ENCODE results near the gene CFAP57.
"Not testable (repeated sequence)": the region's sequence is repeated elsewhere in the genome, so short reads cannot be mapped to it uniquely, and the experiment has no call there.

Gene CFAP57

DNA sequence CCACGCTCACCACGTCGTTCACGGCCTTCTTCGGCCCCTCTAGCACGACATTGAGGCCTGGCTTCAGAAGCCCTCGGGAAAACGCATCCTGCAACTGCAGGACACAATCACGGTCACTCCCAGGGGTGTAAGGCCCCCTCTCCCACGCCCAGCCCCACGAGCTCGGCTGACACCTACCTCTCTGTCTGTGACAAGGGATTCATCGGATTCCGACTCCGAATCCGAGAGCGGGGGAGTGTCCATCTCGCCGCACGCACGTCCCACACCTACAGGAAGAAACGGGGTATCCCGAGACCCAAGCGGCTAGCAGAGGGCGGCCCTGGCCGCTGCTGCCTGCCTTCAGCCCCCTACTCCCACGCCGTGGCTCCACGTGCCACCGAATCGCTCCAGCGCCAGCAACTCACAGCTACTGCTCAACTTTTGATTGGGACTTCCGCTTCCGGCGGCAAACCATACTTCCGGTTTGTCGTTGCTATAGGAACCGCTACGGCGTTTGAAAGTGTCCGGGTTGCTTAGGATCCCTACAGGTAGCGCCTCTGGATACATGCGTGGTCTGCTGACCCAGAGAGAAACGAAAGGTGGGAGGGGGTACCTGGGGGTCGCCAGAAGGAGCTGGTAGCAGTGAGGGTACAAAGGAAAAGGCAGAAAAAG lies at the start of gene CFAP57, which contains the start of gene EBNA1BP2:
Gene CFAP57, plus strand, starts transcription at position 455 of the 651 bp plus-strand sequence. CDS start 424 bp downstream, outside the sequence.
Gene EBNA1BP2, minus strand, starts transcription at position 415 of the 651 bp plus-strand sequence. Its CDS starts 172 bp downstream, at position 243.
- intact Hi-C loops (cut with DNase I) = no loop called here
- DNase-seq = peak; percentile 80 to 97 (median 93)

DNA sequence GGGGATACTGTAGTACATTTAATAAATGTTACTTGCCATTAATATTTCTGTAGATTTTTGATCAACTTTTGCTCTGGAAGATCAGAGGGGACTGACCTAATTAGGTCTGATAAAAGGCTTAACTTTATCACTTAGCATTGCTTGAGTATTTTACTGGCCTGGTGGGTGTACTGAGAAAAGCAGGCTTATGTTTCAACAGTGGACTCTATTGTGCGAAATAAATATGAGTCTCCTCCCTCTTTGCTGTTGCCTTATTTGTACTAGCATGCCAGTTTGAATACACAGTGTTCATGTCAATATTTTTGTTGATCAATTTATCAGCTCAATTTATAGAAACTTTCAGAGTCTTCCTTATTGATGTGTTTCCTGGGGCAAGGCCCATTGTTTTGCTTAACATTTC lies 49.1 kb upstream of the CFAP57 start:
- intact Hi-C loops (cut with DNase I) = no loop called here
- no peak for DNase-seq

DNA sequence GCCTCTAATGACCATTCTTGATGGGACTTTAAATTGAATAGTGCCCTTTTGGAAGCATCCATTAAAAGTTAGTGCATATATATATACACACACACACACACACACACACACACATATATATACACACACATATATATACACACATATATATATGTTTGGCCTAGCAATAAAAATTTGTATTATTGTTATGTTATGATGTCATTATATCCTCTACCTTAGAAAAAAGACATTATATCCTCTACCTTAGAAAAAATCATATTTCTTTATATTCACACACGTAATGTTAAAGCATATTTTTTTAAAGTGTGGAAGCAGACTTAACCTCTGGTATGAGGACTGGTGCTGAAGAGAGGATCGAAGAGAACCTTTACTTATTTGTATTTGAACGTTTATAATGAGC lies 43.3 kb upstream of the CFAP57 start:
- intact Hi-C loops (cut with DNase I) = no loop called here
- DNase-seq = no peak

DNA sequence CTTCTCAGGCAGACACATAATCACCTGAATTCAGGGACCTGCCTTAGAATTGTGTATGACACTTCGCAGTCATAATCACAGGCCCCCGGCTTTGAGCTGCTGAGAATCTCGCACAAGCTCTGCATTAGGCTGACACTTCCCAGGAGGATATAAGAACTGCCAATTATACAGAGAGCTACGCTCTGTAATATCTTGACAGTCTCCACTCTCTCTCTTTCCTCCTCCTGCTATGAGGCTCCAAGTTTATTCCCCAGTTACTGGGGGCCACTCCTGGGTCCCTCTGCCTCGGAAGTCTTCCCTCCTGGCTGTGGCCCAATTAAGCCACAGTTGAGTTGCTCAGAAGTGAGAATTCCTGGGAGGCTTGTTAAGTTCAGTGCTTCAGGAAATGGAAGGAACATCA lies 42.7 kb upstream of the CFAP57 start:
- DNase-seq = no peak
- intact Hi-C loops (cut with DNase I) = no loop called here

DNA sequence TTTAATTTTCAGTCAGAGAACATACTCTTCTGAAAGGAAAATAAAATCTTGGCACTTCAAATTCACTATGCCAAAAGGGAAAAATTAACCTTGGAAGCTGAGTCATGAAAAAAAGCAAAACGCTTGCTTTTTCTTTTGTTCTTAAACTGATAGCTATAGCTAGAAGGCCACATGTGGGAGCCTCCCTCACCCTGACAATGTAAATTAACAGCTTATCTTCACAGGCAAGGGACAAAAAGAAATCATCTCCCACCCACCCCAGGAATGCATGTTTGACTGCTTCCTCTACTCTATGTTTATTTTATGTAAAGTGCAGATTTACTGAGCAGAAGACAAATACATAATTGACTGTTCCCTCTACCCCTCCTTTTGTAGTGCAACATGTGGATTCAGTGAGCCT lies 38.1 kb upstream of the CFAP57 start:
- DNase-seq = no peak
- intact Hi-C loops (cut with DNase I) = no loop called here

DNA sequence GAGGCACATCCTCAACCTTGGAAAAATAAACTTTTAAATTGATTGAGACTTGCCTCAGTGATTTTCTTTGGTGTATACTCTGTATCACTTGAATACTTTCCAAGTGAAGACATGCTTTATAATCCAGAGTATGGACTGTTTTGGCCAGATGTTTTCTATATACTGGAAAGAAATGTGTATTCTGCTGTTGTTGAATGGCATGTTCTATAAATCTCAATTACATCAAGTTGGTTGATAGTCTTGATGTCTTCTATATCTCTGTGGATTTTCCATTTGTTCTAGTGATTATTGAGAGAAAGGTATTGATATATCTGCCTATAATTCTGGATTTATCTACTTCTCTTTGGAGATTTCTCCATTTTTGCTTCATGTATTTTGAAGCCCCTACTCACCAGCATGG lies 37.5 kb upstream of the CFAP57 start:
- intact Hi-C loops (cut with DNase I) = no loop called here

DNA sequence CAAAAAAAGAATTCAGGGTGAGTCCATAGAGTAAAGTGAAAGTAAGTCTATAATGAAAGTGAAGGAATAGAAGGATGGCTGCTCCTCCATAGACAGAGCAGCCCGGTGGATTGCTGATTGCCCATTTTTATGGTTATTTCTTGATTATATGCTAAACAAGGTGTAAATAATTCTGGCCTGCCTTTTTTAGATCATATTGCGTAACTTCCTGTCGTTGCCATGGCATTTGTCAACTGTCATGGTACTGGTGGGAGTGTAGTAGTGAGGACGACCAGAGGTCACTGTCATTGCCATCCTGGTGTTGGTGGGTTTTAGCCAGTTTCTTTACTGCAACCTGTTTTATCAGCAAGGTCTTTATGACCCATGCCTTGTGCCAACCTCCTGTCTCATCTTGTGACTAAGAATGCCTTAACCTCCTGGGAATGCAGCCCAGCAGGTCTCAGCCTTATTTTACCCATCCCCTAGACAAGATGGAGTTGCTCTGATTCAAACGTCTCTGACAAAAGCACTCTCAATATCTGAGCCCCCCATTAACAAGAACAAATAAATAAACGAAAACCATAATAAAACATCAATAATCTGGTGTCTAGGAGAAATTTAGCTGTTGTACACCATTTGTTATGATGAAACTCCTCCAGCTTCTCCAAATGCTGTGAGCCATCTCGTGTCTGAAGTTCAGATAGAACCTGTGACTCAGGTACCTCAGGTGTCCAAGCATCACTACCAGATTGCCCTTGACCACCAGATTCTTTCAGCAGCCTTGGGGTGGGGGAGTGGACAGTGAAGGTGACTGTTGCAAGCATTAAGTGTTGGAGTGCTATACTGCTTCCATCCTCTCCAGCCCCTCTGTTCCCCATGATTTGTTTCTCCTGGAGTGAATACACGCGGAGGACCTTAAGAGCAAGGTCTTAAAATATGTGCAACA lies 36.0 kb upstream of the CFAP57 start:
- intact Hi-C loops (cut with DNase I) = no loop called here
- no peak for DNase-seq

More for the DNA sequence above, 37.5 kb upstream of the CFAP57 start:
- DNase-seq = no peak

DNA sequence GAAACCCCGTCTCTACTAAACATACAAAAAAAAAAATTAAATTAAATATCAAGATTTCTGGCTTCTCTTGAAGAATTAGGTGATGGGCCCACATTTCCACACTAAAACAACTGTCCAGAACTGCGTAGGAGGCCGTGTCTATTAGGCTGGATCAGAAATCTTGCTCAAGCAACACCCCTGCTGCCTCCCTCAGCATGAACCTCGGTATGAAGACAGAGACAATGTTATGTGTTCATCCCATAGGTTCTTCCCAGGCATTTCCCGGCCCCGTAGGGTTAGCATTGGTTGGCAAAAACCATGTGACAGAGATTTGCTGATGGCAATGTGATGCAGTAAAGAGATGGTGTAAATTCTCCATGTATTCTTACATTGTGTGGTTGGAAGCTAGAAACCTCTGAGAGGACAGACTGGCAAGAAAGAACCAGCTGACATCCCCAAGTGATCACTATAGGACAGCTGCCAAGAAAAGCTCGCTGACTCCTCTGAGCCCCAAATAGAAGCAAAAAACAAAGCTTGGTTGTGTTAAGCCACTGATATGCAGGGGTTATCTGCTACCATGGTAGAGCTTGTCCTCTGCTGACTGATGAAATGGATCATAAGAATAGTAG lies 34.6 kb upstream of the CFAP57 start:
- peak in 21 of 42 donors; percentile 9 to 61 (median 29) for DNase-seq
- intact Hi-C loops (cut with DNase I) = no loop called here

DNA sequence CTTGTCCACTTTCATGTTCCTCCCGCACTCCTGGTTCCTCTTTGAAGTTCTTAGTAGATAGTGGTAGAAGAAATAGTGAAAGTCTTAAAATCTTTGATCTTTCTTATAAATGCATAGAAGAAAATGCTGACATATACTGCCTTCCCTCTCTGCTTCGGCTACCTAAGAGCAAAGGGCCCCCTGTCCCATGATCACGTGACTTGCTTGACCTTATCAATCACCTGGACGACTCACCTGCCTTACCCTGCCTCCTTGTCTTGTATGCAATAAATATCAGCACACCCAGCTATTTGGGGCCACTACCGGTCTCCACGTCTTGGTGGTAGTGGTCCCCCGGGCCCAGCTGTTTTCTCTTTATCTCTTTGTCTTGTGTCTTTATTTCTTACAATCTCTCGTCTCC lies 32.8 kb upstream of the CFAP57 start:
- intact Hi-C loops (cut with DNase I); DNase-seq: not testable (repeated sequence)

DNA sequence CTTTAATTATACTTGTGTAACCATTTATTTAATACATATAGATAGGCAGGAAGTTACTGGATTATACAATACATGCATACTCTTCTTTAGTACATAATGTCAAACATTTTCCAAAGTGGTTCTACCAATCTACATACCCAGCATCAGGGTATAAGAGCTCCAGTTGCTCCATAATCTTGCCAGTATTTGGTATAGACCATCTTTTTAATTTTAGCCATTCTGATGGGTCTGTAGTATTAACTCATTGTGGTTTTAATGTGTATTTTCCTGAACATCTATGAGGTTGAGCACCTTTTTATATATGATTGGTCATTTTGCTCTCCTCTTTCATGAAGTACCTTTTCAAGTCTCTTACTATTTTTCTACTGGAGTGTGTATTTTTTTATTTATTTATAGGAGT lies 32.1 kb upstream of the CFAP57 start:
- no peak for DNase-seq
- intact Hi-C loops (cut with DNase I) = no loop called here

DNA sequence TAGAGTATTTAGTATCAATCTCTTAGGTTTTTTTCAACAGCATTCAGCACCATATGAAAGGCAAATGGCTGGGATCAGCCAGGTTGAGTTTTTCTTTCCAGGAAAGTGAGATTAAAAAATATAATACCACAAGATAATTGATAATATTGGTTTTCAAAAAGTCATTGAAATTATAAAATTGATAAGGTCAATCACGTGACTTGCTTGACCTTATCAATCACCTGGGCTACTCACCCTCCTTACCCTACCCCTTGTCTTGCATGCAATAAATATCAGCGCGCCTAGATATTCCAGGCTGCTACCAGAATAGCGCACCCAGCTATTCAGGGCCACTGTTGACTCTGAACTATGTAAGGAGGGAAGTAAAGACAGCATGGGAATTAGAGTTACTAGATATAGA lies 31.5 kb upstream of the CFAP57 start:
- intact Hi-C loops (cut with DNase I) = no loop called here
- DNase-seq = no peak

DNA sequence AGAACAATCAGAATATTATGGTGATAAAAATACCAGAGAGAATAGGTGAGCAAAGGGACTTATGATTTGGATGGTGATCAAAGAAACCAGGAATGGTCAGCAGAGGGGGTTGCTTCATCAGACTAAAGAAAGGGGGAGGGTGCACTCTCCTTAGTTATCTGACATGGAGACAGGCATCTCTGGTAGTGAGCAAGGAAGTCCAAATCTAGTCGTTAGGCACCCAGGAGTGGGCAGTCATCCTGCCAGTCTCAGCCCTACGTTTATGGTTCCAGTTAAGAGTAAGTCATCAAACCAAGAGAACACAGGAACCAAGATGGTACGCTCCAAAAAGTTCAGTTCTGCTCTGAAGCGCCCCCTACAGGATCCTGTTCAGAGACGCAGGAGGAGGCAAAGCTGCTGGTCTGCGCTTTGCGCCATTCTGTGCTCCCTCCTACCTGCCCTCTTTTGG lies 28.7 kb upstream of the CFAP57 start:
- DNase-seq = no peak
- intact Hi-C loops (cut with DNase I) = no loop called here

DNA sequence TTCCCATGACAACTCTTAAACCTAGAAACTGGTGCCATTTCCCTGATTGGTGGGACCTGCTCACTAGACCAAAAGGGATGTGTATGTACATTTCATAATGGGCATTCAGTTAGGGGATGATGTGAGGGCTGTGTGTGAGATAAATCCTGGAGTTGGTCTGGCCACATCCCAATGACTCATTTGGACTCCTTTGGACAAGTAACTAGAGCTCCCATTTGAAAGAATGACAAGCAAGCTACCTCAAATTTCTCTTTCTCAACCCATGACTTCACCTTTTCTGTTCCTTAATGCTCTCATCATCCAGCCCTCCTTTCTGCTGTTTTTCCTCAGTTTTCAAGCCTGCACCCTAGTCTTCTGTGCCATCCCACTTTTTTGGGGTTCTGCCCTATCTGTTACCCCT lies 27.9 kb upstream of the CFAP57 start:
- no peak for DNase-seq
- intact Hi-C loops (cut with DNase I) = no loop called here

DNA sequence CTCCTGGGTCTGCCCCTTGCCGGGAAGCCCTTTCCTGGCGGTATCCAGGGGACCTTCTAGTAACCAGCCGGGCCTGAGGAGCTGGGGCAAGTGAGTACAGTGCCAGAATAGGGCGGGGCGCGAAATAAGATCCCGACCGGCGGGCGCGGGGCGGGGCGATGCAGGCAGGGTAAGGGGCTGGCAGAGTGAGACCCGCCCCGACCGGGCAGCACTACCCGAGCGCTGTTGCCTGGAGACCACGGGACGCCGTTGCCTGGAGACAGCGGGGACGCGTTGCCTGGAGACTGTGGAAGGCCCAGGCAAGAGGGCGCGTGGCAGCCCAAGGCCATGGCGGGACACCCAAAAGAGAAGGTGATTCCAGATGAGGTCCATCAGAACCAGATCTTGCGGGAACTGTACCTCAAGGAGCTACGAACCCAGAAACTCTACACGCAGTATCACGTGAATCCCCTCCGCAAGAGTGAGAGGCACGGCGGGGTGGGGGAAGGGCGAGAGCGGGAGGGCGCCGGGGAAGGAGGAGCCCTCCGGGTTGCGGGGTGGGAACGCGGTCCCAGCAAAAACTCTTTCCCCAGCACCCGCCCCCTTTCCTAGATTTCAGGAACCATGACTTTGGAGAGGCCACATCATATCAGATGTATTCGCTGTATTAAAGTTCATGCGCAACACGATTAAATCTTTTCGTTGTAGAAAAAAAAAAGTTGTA lies 24.4 kb upstream of the CFAP57 start:
- DNase-seq = peak; percentile 31 to 87 (median 74)
- intact Hi-C loops (cut with DNase I) = no loop called here

DNA sequence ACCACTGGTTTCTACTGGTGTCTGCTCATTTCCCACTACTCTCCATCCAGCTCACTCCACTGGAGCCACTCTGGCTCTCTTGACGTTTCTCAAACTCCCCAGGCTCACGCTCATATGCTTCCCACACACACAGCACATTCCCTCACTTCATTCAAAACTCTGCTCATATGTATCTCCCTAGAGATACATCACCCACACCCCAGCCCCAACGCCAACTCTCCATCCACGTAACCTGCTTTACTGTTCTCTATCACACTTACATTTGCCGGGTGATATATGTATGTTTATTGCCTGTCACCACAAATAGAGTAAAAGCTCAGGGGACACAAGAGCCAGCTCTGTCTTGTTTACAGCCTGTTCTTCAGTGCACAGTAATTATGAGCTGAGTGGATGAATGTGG lies 22.2 kb upstream of the CFAP57 start:
- intact Hi-C loops (cut with DNase I) = no loop called here
- DNase-seq = peak in 1 of 42 donors; percentile 8

DNA sequence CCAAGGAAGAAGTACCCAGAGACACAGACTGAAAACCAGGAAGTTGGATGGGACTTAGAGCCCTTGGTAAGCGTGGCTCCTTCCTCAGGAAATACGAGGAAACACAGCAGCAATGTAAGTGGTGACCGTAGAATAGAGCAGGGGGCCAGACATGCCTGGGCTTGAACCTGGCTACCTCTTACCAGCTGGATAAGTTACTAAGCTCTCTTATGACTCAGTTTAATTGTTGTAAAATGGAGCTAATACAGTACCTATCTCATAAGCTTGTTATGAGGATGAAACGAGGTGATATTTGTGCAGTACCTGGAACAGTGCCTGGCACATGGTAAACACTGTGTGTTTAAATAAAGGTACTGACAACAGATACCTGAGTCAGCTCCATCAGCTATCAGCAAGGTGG lies 19.3 kb upstream of the CFAP57 start:
- intact Hi-C loops (cut with DNase I) = no loop called here
- DNase-seq = no peak

DNA sequence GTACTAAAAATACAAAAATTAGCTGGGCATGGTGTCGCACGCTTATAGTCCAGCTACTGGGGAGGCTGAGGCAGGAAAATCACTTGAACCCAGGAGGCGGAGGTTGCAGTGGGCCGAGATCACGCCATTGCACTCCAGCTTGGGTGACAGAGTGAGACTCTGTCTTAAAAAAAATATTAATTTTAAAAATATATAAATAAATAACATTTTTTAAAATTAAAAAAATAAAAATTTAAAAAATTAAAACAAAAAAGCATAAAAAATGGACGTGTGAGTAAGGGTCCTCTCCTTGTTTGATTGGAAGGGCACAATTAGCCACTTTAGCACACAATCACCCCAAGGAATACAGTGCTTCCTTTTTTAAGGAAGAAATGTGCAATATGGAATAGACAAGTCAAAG lies 18.7 kb upstream of the CFAP57 start:
- intact Hi-C loops (cut with DNase I) = no loop called here
- no peak for DNase-seq

DNA sequence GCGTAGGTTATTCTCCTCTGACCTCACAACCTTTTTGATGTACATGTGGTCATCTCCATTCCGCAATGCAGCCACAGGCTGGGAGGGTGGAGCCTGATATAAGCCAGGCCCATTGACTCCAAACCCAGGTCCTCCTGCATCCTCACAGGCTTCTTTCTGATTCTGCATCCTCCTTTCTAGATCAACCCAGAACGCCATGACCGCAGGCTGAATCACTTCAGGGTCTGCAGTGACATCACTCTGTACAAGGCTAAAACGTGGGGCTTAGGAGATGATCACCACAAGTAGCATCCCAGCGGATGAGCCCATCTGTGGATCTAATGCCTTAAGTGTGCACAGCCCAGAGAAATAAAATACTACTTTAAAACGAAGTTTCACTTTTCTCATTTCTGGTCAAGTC lies 16.1 kb upstream of the CFAP57 start:
- no peak for DNase-seq
- intact Hi-C loops (cut with DNase I) = no loop called here

DNA sequence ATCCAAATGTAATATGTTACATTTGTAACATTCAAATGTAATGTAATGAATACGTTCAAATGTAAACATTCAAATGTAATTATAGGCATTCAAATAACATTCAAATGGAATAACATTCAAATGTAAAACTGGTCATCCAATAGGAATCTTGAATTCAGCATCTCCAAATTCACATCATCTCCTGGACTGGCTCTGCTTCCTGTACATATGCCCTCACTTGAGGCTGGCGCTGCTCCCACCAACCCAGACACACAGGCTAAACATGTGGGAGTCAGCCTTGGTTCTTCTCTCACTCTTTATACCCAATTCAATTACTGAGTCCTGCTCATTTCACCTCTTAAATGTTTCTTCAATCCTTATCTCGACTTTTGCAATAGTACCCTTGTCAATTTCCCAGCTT lies 7.0 kb upstream of the CFAP57 start:
- intact Hi-C loops (cut with DNase I) = no loop called here
- DNase-seq = no peak

Data from head of caudate nucleus (tissue), 42 donors.